Measurements from ENCODE around the gene WNT7B.

WNT7B gene

GRCh38 chr22:45994491-45995404 is 17.8 kb upstream of the WNT7B start:
- DNase-seq (ENCODE audit: low spot score), result no peak
- peak; percentile 96 for TF ChIP-seq CTCF (IDR thresholded peaks at IDR 0.05)
- Histone ChIP-seq H3K4me3 (no peak overlapping the region), H3K27ac (no peak overlapping the region)

- DNase-seq (ENCODE audit: low spot score), result no peak
- no peak for TF ChIP-seq CTCF (IDR thresholded peaks at IDR 0.05)
- no peak overlapping the region for H3K27ac ChIP-seq
- H3K4me3 ChIP-seq, result no peak overlapping the region
These were observed 16.9 kb upstream of the WNT7B start for GRCh38 chr22:45993841-45994240.

GRCh38 chr22:45993143-45993692 is 16.3 kb upstream of the WNT7B start:
- no peak for DNase-seq (ENCODE audit: low spot score)
- no peak overlapping the region for H3K27ac ChIP-seq
- H3K4me3 ChIP-seq, result no peak overlapping the region
- TF ChIP-seq CTCF (IDR thresholded peaks at IDR 0.05), result no peak

GRCh38 chr22:45992737-45993136 is 15.8 kb upstream of the WNT7B start:
- DNase-seq (ENCODE audit: low spot score), result no peak
- TF ChIP-seq CTCF (IDR thresholded peaks at IDR 0.05), result no peak
- Histone ChIP-seq H3K27ac (no peak overlapping the region), H3K4me3 (no peak overlapping the region)

- no peak for TF ChIP-seq CTCF (IDR thresholded peaks at IDR 0.05)
- no peak overlapping the region for H3K4me3 ChIP-seq
- H3K27ac ChIP-seq, result no peak overlapping the region
- DNase-seq (ENCODE audit: low spot score), result no peak
These were observed 14.1 kb upstream of the WNT7B start for GRCh38 chr22:45991098-45991497.

- no peak overlapping the region for H3K27ac ChIP-seq
- H3K4me3 ChIP-seq, result no peak overlapping the region
- DNase-seq (ENCODE audit: low spot score), result no peak
- TF ChIP-seq CTCF (IDR thresholded peaks at IDR 0.05), result no peak
These were observed 10.3 kb upstream of the WNT7B start for GRCh38 chr22:45987136-45987861.

Measured in coronary artery (tissue), 2 donors.